ENCODE data around the gene CXCL5. TPM values are rescaled to one million over a fixed set of nuclear protein-coding genes. Genes with fewer than 3 reads are reported as not detected.

CXCL5 gene
- total RNA-seq (2022; extraction: Qiagen RNA extraction), result 41.0 to 54.6 TPM (median 48.6 TPM) in 5 replicates

DNA sequence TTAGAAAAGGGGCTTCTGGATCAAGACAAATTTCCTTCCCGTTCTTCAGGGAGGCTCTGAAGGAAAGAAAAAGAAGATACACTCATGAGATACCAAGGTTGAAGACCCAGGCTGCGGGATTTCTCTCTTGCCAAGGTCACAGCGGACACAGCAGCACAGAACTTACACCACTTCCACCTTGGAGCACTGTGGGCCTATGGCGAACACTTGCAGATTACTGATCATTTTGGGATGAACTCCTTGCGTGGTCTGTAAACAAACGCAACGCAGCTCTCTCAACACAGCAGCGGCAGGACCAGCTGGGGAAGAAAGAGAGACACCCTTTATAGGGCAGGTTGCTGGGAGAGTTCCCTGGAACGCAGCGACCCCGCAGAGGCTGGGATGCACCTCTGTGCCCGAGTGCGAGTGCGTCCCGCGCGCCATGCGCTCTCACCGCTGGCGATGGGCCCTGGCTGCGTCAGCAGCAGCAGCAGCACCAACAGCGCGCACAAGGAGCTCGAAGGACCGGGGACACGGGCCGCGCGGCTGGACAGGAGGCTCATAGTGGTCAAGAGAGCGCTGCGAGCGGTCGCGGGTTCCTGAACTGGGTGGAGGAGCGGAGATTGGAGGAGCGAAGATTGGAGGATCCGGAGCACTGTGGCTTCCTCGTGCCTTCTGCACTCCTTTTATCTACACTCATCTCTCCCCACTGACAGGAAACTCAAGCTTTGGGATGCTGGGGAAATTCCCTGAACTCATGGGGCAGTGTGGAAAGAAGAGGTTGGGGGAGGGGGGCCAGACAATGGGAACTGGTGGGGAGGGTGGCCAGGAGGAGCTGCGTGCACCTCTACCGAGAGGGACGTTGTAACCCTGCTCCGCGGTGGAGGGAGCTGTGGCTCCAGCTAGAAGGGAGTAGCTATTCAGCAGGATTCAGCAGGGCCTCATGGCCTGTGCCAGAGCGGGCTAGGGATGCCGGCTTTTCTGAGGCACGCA lies at the start of gene CXCL5:
TSS of gene CXCL5 (minus strand) at position 638 of the 972 bp plus-strand sequence. CDS start at position 542, 96 bp downstream.

DNA sequence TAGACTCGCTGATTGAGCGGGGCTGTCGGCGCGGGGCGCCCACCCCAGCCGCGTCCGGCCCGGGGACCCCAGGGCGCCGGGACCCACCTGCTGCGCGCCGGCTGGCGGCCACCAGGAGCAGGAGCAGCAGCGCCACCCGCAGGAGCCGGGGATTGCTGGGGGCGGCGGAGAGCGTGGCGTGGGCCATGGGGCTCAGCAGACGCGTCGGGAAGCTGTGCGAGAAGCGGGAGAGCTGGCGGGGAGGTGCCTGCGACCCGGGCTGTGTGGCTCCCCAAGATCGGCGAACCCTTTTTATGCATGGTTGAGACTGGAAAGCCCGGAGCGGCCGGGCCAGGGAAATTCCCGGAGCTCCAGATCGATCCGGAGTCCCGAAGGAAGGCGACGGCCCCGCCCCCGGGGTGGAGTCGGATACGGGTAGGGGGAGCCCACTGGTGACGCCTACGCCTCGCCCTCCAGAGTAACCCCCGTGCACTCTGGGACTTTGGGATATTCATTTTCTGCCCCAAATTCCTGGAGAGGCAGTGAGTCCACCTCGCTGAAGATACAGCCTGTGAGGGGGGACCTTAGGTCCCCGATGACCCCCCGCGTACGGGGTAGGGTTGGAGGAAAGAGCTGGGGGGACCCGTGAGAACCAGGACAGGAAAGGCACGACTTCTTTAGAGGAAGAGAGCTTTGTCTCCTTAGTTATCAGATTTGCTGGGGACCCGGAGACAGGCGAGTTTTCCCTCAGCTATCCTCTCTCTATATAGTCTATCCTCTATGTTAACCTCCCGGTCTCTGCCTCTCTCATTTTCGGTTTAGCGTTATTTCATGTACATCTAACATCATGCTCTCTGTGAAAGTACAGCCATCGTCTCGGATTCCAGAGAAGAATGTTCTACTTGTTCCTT lies 40.2 kb upstream of the CXCL5 start, which contains the start of gene CXCL3:
TSS of gene CXCL3 (minus strand) at position 265 of the 890 bp plus-strand sequence. CDS start at position 187, 78 bp downstream.

DNA sequence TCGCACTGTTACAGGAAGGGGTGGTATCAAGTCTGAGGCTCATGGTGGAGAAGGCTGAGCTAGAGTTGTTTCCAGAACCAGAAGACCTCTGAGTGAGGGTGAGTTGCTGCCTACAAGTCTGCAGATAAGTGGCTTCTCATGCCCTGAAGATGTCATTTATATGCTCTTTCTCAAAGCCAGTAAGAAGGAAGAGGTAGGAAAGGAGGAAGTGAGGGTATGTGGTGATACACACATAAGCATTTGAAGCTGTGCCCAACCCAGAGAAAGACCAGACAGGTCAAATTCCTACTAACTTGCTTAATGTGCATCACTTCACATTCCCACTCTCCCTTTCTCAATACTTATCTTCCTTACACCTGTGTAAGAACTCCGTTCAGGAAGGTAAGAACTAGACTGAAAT lies 10.4 kb downstream of the CXCL5 start, which contains the start of gene PPBP:
TSS of gene PPBP (minus strand) at position 130 of the 400 bp plus-strand sequence. CDS start at position 43, 87 bp downstream.

Other genes starting within 250 kb of the CXCL5 start
- 0.05 to 0.12 TPM (median 0.07 TPM) in 3 of 5 replicates, not detected in the others for gene CXCL6, start 162.0 kb downstream of the CXCL5 start, total RNA-seq (2022; extraction: Qiagen RNA extraction)
- gene PF4V1, start 145.4 kb downstream of the CXCL5 start, total RNA-seq (2022; extraction: Qiagen RNA extraction), result not detected in 5 replicates
- gene CXCL1, start 129.3 kb downstream of the CXCL5 start, total RNA-seq (2022; extraction: Qiagen RNA extraction), result 9.1 to 35.8 TPM (median 16.9 TPM) in 5 replicates
- gene PF4, start 16.6 kb downstream of the CXCL5 start, total RNA-seq (2022; extraction: Qiagen RNA extraction), result 0.36 to 1.2 TPM (median 0.67 TPM) in 5 replicates
- gene PPBP, start 10.5 kb downstream of the CXCL5 start, total RNA-seq (2022; extraction: Qiagen RNA extraction), result 0.15 to 0.19 TPM in 2 of 5 replicates, not detected in the others
- gene CXCL3, start 40.0 kb upstream of the CXCL5 start, total RNA-seq (2022; extraction: Qiagen RNA extraction), result 4.8 to 14.7 TPM (median 5.4 TPM) in 5 replicates
- gene CXCL2, start 100.5 kb upstream of the CXCL5 start, total RNA-seq (2022; extraction: Qiagen RNA extraction), result 12.5 to 42.4 TPM (median 17.2 TPM) in 5 replicates
- gene MTHFD2L, start 159.4 kb upstream of the CXCL5 start, total RNA-seq (2022; extraction: Qiagen RNA extraction), result 8.4 to 11.2 TPM (median 10.4 TPM) in 5 replicates